H9 (cell line): ENCODE measurements around the gene PDCD4. TPM values are rescaled to one million over a fixed set of nuclear protein-coding genes. Genes with fewer than 3 reads are reported as not detected.
A peak's percentile ranks its signal among the peaks of the same experiment; 100 is the strongest.

Experiments
- DNase-seq: peaks from one replicate; pipeline ENCODE4 v3.0.0-alpha.2; 2017
- H2AFZ ChIP-seq: one replicate; pipeline ENCODE4 v1.6.1; 2013; ENCODE audit warnings: mild to moderate bottlenecking, low read length, control low read depth, moderate library complexity
- H2AK5ac ChIP-seq: 2 replicates; pipeline ENCODE4 v1.6.1; 2013; ENCODE audit warnings: low read length, control low read depth, mixed read lengths; ENCODE audit not compliant: insufficient read length
- H2BK120ac ChIP-seq: one replicate; pipeline ENCODE4 v1.6.1; 2013; ENCODE audit warnings: low read depth, mild to moderate bottlenecking, low read length, control low read depth, inconsistent platforms; ENCODE audit not compliant: poor library complexity, severe bottlenecking
- H2BK12ac ChIP-seq: 2 replicates; pipeline ENCODE4 v1.6.1; 2013; ENCODE audit warnings: low read length, control low read depth, mixed read lengths, low read depth; ENCODE audit not compliant: insufficient read length
- H2BK15ac ChIP-seq: 2 replicates; pipeline ENCODE4 v1.6.1; 2013; ENCODE audit warnings: low read depth, low read length, control low read depth
- H2BK20ac ChIP-seq: one replicate; pipeline ENCODE4 v1.6.1; 2013; ENCODE audit warnings: low read depth, mild to moderate bottlenecking, low read length, control low read depth, inconsistent platforms; ENCODE audit not compliant: poor library complexity, severe bottlenecking
- H2BK5ac ChIP-seq: 2 replicates; pipeline ENCODE4 v1.6.1; 2013; ENCODE audit warnings: low read length, control low read depth, mixed read lengths; ENCODE audit not compliant: insufficient read length
- H3K14ac ChIP-seq: 2 replicates; pipeline ENCODE4 v1.6.1; 2013; ENCODE audit warnings: low read length, control low read depth; ENCODE audit not compliant: insufficient read depth
- H3K18ac ChIP-seq: 2 replicates; pipeline ENCODE4 v1.6.1; 2013; ENCODE audit warnings: low read depth, mild to moderate bottlenecking, mixed read lengths, low read length, control low read depth; ENCODE audit not compliant: insufficient read length
- H3K23ac ChIP-seq: 2 replicates; pipeline ENCODE4 v1.6.1; 2013; ENCODE audit warnings: low read length, control low read depth, mixed read lengths, low read depth; ENCODE audit not compliant: insufficient read length
- H3K23me2 ChIP-seq: 2 replicates; pipeline ENCODE4 v1.6.1; 2013; ENCODE audit warnings: low read depth, mild to moderate bottlenecking, mixed read lengths, low read length, control low read depth; ENCODE audit not compliant: insufficient read length, poor library complexity, severe bottlenecking
- H3K27ac ChIP-seq: 2 replicates; pipeline ENCODE4 v1.5.1; 2013; ENCODE audit warnings: low read length, control low read depth, mixed read lengths, low read depth; ENCODE audit not compliant: insufficient read length
- H3K27me3 ChIP-seq: 2 replicates; pipeline ENCODE4 v1.6.1; 2013; ENCODE audit warnings: low read length, control low read depth, inconsistent platforms; ENCODE audit not compliant: insufficient read depth
- H3K4ac ChIP-seq: 2 replicates; pipeline ENCODE4 v1.6.1; 2013; ENCODE audit warnings: low read depth, mild to moderate bottlenecking, control low read depth, inconsistent platforms, low read length, moderate library complexity
- H3K4me1 ChIP-seq: 2 replicates; pipeline ENCODE4 v1.6.1; 2013; ENCODE audit warnings: low read length, control low read depth, inconsistent platforms; ENCODE audit not compliant: insufficient read depth
- H3K4me2 ChIP-seq: 2 replicates; pipeline ENCODE4 v1.6.1; 2013; ENCODE audit warnings: low read length, control low read depth, mixed read lengths; ENCODE audit not compliant: insufficient read length, insufficient read depth
- H3K56ac ChIP-seq: 2 replicates; pipeline ENCODE4 v1.6.1; 2013; ENCODE audit warnings: low read depth, mild to moderate bottlenecking, mixed read lengths, low read length, control low read depth; ENCODE audit not compliant: insufficient read length
- H3K79me1 ChIP-seq: 2 replicates; pipeline ENCODE4 v1.6.1; 2013; ENCODE audit warnings: low read depth, mild to moderate bottlenecking, moderate library complexity, low read length, control low read depth, inconsistent platforms; ENCODE audit not compliant: insufficient read depth, poor library complexity, severe bottlenecking
- H3K79me2 ChIP-seq: 2 replicates; pipeline ENCODE4 v1.6.1; 2013; ENCODE audit warnings: low read length, control low read depth, inconsistent platforms; ENCODE audit not compliant: insufficient read depth
- H3K9ac ChIP-seq: 2 replicates; pipeline ENCODE4 v1.6.1; 2013; ENCODE audit warnings: low read length, control low read depth, mixed read lengths; ENCODE audit not compliant: insufficient read length; ENCODE audit errors: extremely low read depth
- H3K9me3 ChIP-seq: one replicate; pipeline ENCODE4 v1.6.1; 2013; ENCODE audit warnings: low read depth, low read length, inconsistent platforms; ENCODE audit not compliant: control insufficient read depth
- H3T11ph ChIP-seq: one replicate; pipeline ENCODE4 v1.6.1; 2013; ENCODE audit warnings: mild to moderate bottlenecking, low read length, control low read depth, inconsistent platforms
- H4K20me1 ChIP-seq: one replicate; pipeline ENCODE4 v1.6.1; 2013; ENCODE audit not compliant: control insufficient read depth, insufficient read length, insufficient read depth
- H4K5ac ChIP-seq: 2 replicates; pipeline ENCODE4 v1.6.1; 2013; ENCODE audit warnings: low read depth, mild to moderate bottlenecking, mixed read lengths, low read length, control low read depth; ENCODE audit not compliant: insufficient read length
- H4K8ac ChIP-seq: replicated peaks from 2 replicates; pipeline ENCODE4 v1.6.1; 2013; ENCODE audit warnings: low read length, control low read depth, mixed read lengths, low read depth; ENCODE audit not compliant: insufficient read length
- H4K91ac ChIP-seq: 2 replicates; pipeline ENCODE4 v1.6.1; 2013; ENCODE audit warnings: low read depth, mild to moderate bottlenecking, moderate library complexity, mixed read lengths, low read length, control low read depth; ENCODE audit not compliant: insufficient read length
- H3K27ac Mint-ChIP-seq, 3 experiments: 2 replicates in 2 of 3; 3 replicates in 1 of 3; pipeline ENCODE4 v1.8.0; 2020 to 2021; ENCODE audit warnings: mixed read lengths in 3 of 3, mild to moderate bottlenecking in 1 of 3, moderate library complexity in 1 of 3
- H3K27me3 Mint-ChIP-seq: 2 replicates; pipeline ENCODE4 v1.8.0; 2021; ENCODE audit warnings: low read depth, mild to moderate bottlenecking, moderate library complexity, mixed read lengths
- H3K36me3 Mint-ChIP-seq, 3 experiments: 2 replicates in 2 of 3; 3 replicates in 1 of 3; pipeline ENCODE4 v1.8.0; 2020 to 2021; ENCODE audit warnings: low read depth in 3 of 3, mixed read lengths in 3 of 3; ENCODE audit not compliant: insufficient read depth in 1 of 3
- H3K4me1 Mint-ChIP-seq, 2 experiments: 2 replicates each; pipeline ENCODE4 v1.8.0; 2020; ENCODE audit warnings: mixed read lengths in 2 of 2
- H3K4me3 Mint-ChIP-seq, 2 experiments: 2 replicates in 1 of 2; 3 replicates in 1 of 2; pipeline ENCODE4 v1.8.0; 2020 to 2021; ENCODE audit warnings: mild to moderate bottlenecking in 2 of 2, mixed read lengths in 2 of 2, moderate library complexity in 1 of 2
- H3K9me3 Mint-ChIP-seq, 2 experiments: 2 replicates in 1 of 2; 3 replicates in 1 of 2; pipeline ENCODE4 v1.8.0; 2020; ENCODE audit warnings: mild to moderate bottlenecking in 2 of 2, mixed read lengths in 2 of 2, moderate library complexity in 1 of 2
- WGBS: extraction: QIAGEN DNeasy Blood & Tissue Kit; methylation state at CpG from one replicate; pipeline ENCODE4 v1.1.7; 2013; ENCODE audit warnings: missing lambda C conversion rate, low lambda C conversion rate, mixed read lengths; ENCODE audit not compliant: insufficient read length; ENCODE audit errors: extremely low coverage; 5-methylcytosine and 5-hydroxymethylcytosine counted together
- total RNA-seq: library from RNA; stranded (reverse); gene quantifications from 2 replicates; pipeline ENCODE4 v1.2.1, GENCODE V29; 2021
- TF ChIP-seq, protein P1 (sequence below): fragments of 200-600 bp; sonication (generic); conservative IDR thresholded peaks from 3 replicates; pipeline ENCODE4 v1.8.0; 2021; ENCODE audit warnings: antibody characterized with exemption, mild to moderate bottlenecking

Gene PDCD4
- total RNA-seq, 1 experiment from 2014 or later: 29.3 TPM

DNA sequence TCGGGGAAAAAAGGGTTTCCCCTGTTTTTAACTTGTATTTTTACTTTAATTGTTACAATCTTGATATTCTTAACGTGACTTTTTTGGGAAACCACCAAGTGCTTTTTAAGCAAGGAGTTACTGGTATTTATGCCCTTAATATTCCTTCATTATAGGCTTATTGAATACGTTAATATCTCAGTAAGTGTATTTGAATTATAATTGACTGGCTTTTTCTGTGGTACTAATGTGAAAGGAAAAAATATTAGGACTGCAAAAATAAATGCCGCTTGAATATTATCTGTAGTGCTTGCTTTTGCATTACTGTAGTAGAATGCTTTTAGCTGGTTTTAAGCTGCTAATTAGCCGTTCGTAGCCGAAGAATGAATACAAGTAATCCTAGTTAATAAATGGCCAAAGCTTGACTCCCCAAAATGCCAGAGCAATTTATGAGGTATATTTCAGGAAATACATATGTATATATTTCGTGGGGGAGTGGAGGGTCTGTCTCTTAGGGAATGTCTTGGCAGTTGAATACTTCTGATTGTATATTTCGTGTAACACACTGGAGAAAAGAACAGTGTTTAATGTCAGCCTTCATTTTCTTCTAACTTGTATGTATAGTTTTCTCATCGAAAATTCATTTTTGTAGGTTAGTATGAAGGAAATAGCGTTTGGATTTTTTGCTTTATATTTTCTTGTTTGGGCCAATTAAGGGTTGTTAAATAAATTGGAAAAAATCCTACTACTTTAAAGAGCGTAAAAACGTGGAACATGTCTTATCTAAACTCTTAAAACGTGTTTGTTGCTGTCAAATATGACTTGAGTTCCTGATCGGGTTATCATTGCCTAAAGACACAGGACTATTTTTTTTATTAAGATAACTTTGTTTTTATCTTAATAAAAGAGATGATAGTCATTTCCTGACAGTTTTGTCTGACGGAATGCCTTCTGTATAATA, 1.5 kb downstream of the PDCD4 start:
- no peaks in the 10 kb centered on the region for H4K20me1 ChIP-seq
- no peaks in the 10 kb centered on the region; the same call in 1 of the 2 replicates for H3K4me1 ChIP-seq
- H3K27ac Mint-ChIP-seq: peak overlapping the region; percentile 83 to 96 (median 87); a peak in 4 of 7 replicates
- no peak overlapping the region for H3K18ac ChIP-seq
- H3K9me3 Mint-ChIP-seq: no peaks in the 10 kb centered on the region; a peak in 1 of 5 replicates
- H3K23ac ChIP-seq: no peak overlapping the region
- H2AK5ac ChIP-seq: no peak overlapping the region
- no peak overlapping the region for H3K4ac ChIP-seq
- DNase-seq: no peak
- no peaks in the 10 kb centered on the region for H3K9me3 ChIP-seq
- no peak overlapping the region for H3K56ac ChIP-seq
- H3K4me2 ChIP-seq: peak overlapping the region; percentile 94
- H2BK15ac ChIP-seq: no peak overlapping the region
- peak overlapping the region; percentile 56; the same call in 1 of the 2 replicates for H3K14ac ChIP-seq
- no peak overlapping the region for H2BK12ac ChIP-seq
- no peaks in the 10 kb centered on the region for H3K27me3 ChIP-seq
- no peak overlapping the region for H4K8ac ChIP-seq
- H3K23me2 ChIP-seq: peaks cover 11% of the 10 kb centered on the region
- no peaks in the 10 kb centered on the region for H3K79me2 ChIP-seq
- H3K4me3 Mint-ChIP-seq: peak overlapping the region; percentile 78 to 87
- peaks cover 0 to 4% (median 4%) of the 10 kb centered on the region in 3 experiments; a peak in 3 of 7 replicates for H3K36me3 Mint-ChIP-seq
- H3K27me3 Mint-ChIP-seq: no peaks in the 10 kb centered on the region
- H2AFZ ChIP-seq: no peak overlapping the region
- H2BK120ac ChIP-seq: no peak overlapping the region
- no peak overlapping the region for H3T11ph ChIP-seq
- no peak overlapping the region for H2BK20ac ChIP-seq
- no peak overlapping the region for H2BK5ac ChIP-seq
- H3K79me1 ChIP-seq: no peaks in the 10 kb centered on the region
- no peak overlapping the region for H3K27ac ChIP-seq
- H4K5ac ChIP-seq: no peak overlapping the region
- H4K91ac ChIP-seq: no peak overlapping the region
- peak overlapping the region; percentile 68 for H3K9ac ChIP-seq
- 100% methylated on average over 1 of the region's 16 CpGs for WGBS
- TF ChIP-seq, protein P1, sequence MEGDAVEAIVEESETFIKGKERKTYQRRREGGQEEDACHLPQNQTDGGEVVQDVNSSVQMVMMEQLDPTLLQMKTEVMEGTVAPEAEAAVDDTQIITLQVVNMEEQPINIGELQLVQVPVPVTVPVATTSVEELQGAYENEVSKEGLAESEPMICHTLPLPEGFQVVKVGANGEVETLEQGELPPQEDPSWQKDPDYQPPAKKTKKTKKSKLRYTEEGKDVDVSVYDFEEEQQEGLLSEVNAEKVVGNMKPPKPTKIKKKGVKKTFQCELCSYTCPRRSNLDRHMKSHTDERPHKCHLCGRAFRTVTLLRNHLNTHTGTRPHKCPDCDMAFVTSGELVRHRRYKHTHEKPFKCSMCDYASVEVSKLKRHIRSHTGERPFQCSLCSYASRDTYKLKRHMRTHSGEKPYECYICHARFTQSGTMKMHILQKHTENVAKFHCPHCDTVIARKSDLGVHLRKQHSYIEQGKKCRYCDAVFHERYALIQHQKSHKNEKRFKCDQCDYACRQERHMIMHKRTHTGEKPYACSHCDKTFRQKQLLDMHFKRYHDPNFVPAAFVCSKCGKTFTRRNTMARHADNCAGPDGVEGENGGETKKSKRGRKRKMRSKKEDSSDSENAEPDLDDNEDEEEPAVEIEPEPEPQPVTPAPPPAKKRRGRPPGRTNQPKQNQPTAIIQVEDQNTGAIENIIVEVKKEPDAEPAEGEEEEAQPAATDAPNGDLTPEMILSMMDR: no peak
- peaks cover 18% of the 10 kb centered on the region in 2 experiments for H3K4me1 Mint-ChIP-seq
